ENCODE data around the gene TOMM40.
A peak's percentile ranks its signal among the peaks of the same experiment; 100 is the strongest.

Gene TOMM40

DNA sequence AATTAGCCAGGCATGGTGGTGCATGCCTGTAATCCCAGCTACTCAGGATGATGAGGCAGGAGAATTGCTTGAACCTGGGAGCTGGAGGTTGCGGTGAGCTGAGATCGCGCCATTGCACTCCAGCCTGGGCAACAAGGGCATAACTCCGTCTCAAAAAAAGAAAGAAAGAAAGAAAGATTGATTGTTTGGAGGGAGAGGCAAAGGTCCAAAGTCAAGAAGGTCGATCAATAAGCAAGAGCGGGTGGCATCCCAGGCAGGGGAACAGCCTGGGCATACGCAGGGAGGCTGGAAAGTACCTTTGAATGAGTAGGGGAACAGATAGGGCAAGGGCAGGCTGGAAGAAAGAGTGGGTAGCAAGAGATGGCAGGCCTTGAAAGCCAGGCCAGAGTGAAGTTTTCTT lies 39.0 kb downstream of the TOMM40 start:
- DNase-seq (ENCODE audit: low spot score): no peak

GRCh38 chr19:44931541-44931940 lies 40.5 kb downstream of the TOMM40 start:
- DNase-seq (ENCODE audit: low spot score): no peak

DNA sequence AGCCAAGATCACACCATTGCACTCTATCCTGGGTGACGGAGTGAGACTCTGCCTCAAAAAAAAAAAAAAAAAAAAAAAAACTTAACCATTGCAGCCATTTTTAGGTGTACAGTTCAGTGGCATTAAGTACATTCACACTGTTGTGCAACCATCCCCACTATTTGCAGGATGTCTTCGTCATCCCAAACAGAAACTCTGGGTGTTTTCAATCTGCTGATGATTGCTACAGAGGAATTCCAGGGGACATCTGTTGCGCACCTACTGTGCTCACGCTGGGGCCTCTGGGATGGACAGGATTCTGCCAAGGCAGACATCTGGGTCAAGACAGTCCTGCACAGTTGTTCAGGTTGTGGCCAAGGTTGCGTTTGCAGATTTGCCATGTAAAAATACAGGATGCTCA lies 48.6 kb downstream of the TOMM40 start:
- no peak for DNase-seq (ENCODE audit: low spot score)

DNA sequence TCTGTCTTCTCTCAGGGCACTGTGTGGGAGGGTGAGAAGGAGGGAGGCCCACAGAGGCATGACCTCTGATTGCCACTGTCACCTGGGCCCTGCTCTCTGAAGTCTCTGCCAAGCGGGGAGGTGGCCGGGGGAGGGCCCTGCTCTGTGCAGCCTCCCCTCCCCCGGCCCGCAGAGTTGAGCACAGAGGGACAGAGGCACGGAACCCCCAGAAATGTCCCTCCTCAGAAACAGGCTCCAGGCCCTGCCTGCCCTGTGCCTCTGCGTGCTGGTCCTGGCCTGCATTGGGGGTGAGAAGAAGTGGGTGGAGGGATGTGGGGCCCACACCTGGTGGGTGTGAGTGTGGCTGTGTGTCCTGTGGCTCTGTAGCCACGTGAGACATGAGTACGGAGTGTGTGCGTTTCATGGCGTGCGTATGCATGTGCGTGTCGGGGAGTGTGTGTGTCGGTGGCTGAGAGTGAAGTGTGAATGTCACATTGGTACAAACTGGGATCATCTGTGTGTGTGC lies 51.1 kb downstream of the TOMM40 start, which contains the start of gene APOC4:
Gene APOC4 (plus strand): TSS at position 171 of the 505 bp plus-strand sequence. CDS start 41 bp downstream, at position 212.
- DNase-seq (ENCODE audit: low spot score): no peak

DNA sequence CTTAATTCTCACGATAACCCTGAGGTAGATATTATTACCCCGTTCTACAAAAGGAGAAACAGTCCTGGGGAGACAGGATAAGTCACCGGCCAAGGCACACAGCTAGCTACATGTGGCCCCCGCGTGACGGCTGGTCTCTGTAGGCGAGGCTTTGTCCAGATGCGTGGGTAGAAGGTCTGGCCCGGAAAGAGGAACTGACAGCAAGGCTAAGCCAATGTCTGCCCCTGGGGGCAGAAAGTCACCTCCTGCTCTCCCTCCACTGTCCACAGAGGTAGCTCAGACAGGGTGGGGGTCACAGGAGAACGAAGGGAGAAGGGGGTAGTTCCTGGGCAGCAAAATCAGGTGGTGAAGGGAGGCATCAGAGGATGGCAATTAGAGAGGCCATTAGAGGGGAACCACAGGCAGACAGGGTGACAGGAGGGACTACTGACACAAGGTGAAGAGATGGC lies 52.8 kb downstream of the TOMM40 start:
- no peak for DNase-seq (ENCODE audit: low spot score)

DNA sequence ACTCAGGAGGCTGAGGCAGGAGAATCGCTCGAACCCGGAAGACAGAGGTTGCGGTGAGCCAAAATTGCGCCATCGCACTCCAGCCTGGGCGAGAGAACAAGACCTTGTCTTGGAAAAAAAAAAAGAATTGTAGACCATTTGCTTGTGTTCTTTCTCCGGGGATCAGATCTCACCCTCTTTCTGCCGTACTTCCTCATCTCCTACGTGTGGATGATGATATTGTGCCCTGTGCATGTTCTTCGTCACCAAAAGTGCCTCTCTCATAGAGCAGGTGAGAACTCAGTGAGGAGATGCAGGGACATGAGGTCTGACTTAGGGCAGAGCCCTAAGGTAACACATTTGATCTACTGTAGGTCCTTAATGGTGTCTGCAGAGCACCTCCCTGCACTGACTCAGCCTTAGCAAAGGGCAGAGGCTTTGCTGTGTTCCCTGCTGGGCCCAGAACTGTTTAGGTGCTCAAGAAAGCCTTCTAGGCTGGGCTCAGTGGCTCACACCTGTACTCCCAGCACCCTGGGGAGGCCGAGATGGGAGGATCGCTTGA lies 56.1 kb downstream of the TOMM40 start:
- DNase-seq (ENCODE audit: low spot score): no peak

- no peak for DNase-seq (ENCODE audit: low spot score)
These were observed 57.2 kb downstream of the TOMM40 start for GRCh38 chr19:44948237-44948636.

GRCh38 chr19:44948763-44949374 lies 57.8 kb downstream of the TOMM40 start:
- no peak for DNase-seq (ENCODE audit: low spot score)

GRCh38 chr19:44949550-44949949 lies 58.5 kb downstream of the TOMM40 start:
- no peak for DNase-seq (ENCODE audit: low spot score)

GRCh38 chr19:44951179-44952159 lies 60.4 kb downstream of the TOMM40 start:
- peak; percentile 80 for DNase-seq (ENCODE audit: low spot score)
